ENCODE results near the gene FKBP11. TPM values are rescaled to one million over a fixed set of nuclear protein-coding genes. Genes with fewer than 3 reads are reported as not detected.

The FKBP11 gene
- total RNA-seq (78.9 and 81.2 TPM in 2 replicates), polyA plus RNA-seq (74.2 and 81.7 TPM in 2 replicates), polyA minus RNA-seq (67.9 and 75.2 TPM in 2 replicates), Bru-seq, nascent RNA (percentile 83 among the genes with signal in this experiment), BruChase-seq, experiment 1, labeled RNA remaining after a 6-hour chase (percentile 98 among the genes with signal in this experiment), BruChase-seq, experiment 2, labeled RNA remaining after a 2-hour chase (percentile 97 among the genes with signal in this experiment)
- 64.0 and 69.3 TPM in 2 replicates for polyA plus RNA-seq (2011; cell fraction: cytosol; rRNA removed)
- polyA plus RNA-seq (2011; cell fraction: nucleus; rRNA removed), result 111 and 117 TPM in 2 replicates
- polyA plus RNA-seq (2012), result 97.3 and 112 TPM in 2 replicates
- 48.5 TPM for polyA minus RNA-seq (2011; cell fraction: cytosol; rRNA and poly(A)+ RNA removed)
- 32.5 and 33.9 TPM in 2 replicates for polyA minus RNA-seq (2011; cell fraction: nucleus; rRNA and poly(A)+ RNA removed)
- long read RNA-seq, full-length matches to known transcripts, result 182 of 197 reads
- long read RNA-seq, partial matches to known transcripts, result 2 of 197 reads
- long read RNA-seq, other reads (novel, unspliced or antisense), result 13 of 197 reads

DNA sequence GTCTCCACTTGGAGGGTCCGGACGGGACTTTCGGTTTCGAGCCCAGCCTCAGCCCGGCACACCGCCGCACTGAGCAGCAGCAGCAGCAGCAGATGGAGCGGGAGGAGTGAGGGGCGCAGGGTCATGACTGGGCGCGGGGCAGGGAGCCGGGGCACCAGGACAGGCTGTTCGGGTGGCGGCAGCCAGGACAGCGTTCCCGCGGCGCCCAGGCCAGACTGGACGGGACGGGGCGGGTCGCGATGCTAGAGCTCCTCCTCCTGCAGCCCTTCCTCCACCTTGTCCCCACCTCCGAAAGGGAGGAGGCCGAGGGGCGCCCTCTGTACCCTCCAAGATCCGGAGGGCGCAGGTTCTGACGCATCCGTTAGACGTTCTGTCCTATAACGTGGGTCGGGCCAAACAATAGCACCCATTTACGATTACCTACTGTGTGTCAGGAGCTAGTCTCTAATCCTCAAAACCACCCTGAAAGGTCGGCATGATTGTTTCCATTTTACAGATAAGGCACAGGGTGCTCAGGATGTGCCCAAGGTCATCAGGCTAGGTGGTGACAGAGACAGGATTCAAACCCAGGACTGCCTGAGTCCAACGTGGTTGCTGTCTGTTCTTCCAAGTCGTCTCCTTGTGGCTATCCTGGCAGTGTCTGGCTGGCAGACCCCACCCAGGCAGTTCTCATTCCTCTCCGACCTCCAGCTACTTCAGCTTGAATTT lies at the start of gene FKBP11:
Gene FKBP11, minus strand, starts transcription at position 189 of the 708 bp plus-strand sequence. Its CDS starts 64 bp downstream, at position 125.
- no peaks in the 10 kb centered on the region for H3K27me3 ChIP-seq (ENCODE audit: control insufficient read depth in 2 of 2, insufficient read depth in 2 of 2, low read length in 2 of 2)
- H3K4me1 ChIP-seq (ENCODE audit: control insufficient read depth, extremely low read depth, insufficient read depth, low read length), result peaks cover 11% of the 10 kb centered on the region
- H2AFZ ChIP-seq (ENCODE audit: low read depth, low read length), result peak within 1 kb of the TSS; percentile 83
- peak; percentile 77 for TF ChIP-seq POLR2AphosphoS5 (IDR thresholded peaks at IDR 0.05; ENCODE audit: insufficient read depth, low read depth, low read length)
- TF ChIP-seq, protein P1, sequence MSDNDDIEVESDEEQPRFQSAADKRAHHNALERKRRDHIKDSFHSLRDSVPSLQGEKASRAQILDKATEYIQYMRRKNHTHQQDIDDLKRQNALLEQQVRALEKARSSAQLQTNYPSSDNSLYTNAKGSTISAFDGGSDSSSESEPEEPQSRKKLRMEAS (IDR thresholded peaks at IDR 0.05; ENCODE audit: insufficient read depth, insufficient read length), result no peak
- peak; percentile 64 for TF ChIP-seq POLR2A (IDR thresholded peaks at IDR 0.05; ENCODE audit: low read depth, low read length)
- TF ChIP-seq MYC (IDR thresholded peaks at IDR 0.05; ENCODE audit: low read depth, low read length), result no peak
- peak within 1 kb of the TSS; percentile 77 to 98 (median 86) for H3K4me3 ChIP-seq (replicated peaks in 1 of 3; ENCODE audit: insufficient read depth in 1 of 3, low read depth in 1 of 3, low read length in 3 of 3)
- TSS peak; percentile 56 for BruUV-seq (replicated peaks)
- intact Hi-C loops (cut with micrococcal nuclease) (loop anchor here (2.0 to 5.0 kb wide), 2 partner anchors 31 to 52 kb away; partner anchors contain the start of genes ARF3 and WNT1), dilution Hi-C loops (cut with MboI; ENCODE audit: extremely low pct_ligation_motif_present, low sequenced_read_pairs) (no loop called here)
- POLR2A ChIA-PET, result interaction anchor here (0.7 kb wide), 1 partner anchor 243 kb away, joined by 8 read pairs; no protein-coding TSS in a partner anchor
- CTCF ChIA-PET, result interaction anchor here (0.7 to 3.1 kb wide), 17 partner anchors 11 to 74 kb away, joined by 3 to 39 read pairs (median 5); partner anchors contain the start of genes DDX23 and WNT1
- H3K9me3 ChIP-seq (replicated peaks; ENCODE audit: control insufficient read depth, insufficient read depth, low read length), result no peaks in the 10 kb centered on the region
- H3K9ac ChIP-seq (replicated peaks; ENCODE audit: extremely low read depth, insufficient read depth, low read length), result peak within 1 kb of the TSS; percentile 94
- H3K79me2 ChIP-seq (ENCODE audit: control insufficient read depth, insufficient read depth, low read length), result no peaks in the 10 kb centered on the region
- H3K4me2 ChIP-seq (ENCODE audit: insufficient read depth, low read length), result peak within 1 kb of the TSS; percentile 61
- no peaks in the 10 kb centered on the region for H3K9me1 ChIP-seq (replicated peaks; ENCODE audit: control insufficient read depth, extremely low read depth, insufficient read depth, low read length)
- no peaks in the 10 kb centered on the region for H4K20me1 ChIP-seq (replicated peaks; ENCODE audit: control insufficient read depth, extremely low read depth, insufficient read depth, low read length)
- H3K36me3 ChIP-seq (ENCODE audit: control insufficient read depth in 2 of 2, extremely low read depth in 1 of 2, insufficient read depth in 2 of 2, low read length in 2 of 2), result peaks cover 3 to 6% of the 10 kb centered on the region in 2 experiments
- FAIRE-seq, result peak; percentile 87
- peak; percentile 62 for DNase-seq (ENCODE audit: low read depth, low spot score)
- peak within 1 kb of the TSS; percentile 56 for H3K27ac ChIP-seq (ENCODE audit: insufficient read depth, low read depth, low read length)
